H1 (cell line): ENCODE measurements around the gene DHRS1. TPM values are rescaled to one million over a fixed set of nuclear protein-coding genes. Genes with fewer than 3 reads are reported as not detected.

ENCODE experiments used
- CTCF ChIA-PET: fragments of 300-600 bp; sonication (Branson Sonifier 250); formaldehyde crosslinking; loops from one replicate; lab custom pipeline; 2021; ENCODE audit not compliant: partially characterized antibody; lab: Charles Lee
- POLR2A ChIA-PET: fragments of 300-600 bp; sonication (Branson Sonifier 250); formaldehyde crosslinking; loops from one replicate; lab custom pipeline; 2021; ENCODE audit warnings: inconsistent platforms; ENCODE audit not compliant: partially characterized antibody; lab: Charles Lee
- DNase-seq, 2 experiments: peaks; one replicate each; pipeline versions ENCODE4 v3.0.0 to v3.0.0-alpha.2; 2010 to 2022; ENCODE audit warnings: low spot score in 2 of 2, low read depth in 1 of 2, mixed read lengths in 1 of 2
- FAIRE-seq: peaks from 2 replicates; lab custom pipeline; 2011; peaks lifted over from hg19 to GRCh38; lab: Jason Lieb, UNC
- H2AFZ ChIP-seq: 2 replicates; pipeline ENCODE4 v1.8.1; 2012; ENCODE audit warnings: low read length, inconsistent platforms
- H2AK5ac ChIP-seq: 2 replicates; pipeline ENCODE4 v1.6.1; 2013; ENCODE audit warnings: low read depth, low read length
- H2BK120ac ChIP-seq: replicated peaks from 2 replicates; pipeline ENCODE3; 2013; ENCODE audit warnings: low read depth, low read length, inconsistent platforms
- H2BK12ac ChIP-seq: 2 replicates; pipeline ENCODE4 v1.6.1; 2013; ENCODE audit warnings: low read depth, low read length
- H2BK15ac ChIP-seq: 2 replicates; pipeline ENCODE4 v1.6.1; 2013; ENCODE audit warnings: low read length
- H2BK20ac ChIP-seq: 2 replicates; pipeline ENCODE4 v1.6.1; 2013; ENCODE audit warnings: low read length
- H2BK5ac ChIP-seq: 2 replicates; pipeline ENCODE4 v1.6.1; 2013; ENCODE audit warnings: low read depth, low read length
- H3K14ac ChIP-seq: 2 replicates; pipeline ENCODE4 v1.6.1; 2013; ENCODE audit warnings: inconsistent platforms; ENCODE audit not compliant: insufficient read length
- H3K18ac ChIP-seq: 2 replicates; pipeline ENCODE4 v1.6.1; 2013; ENCODE audit warnings: low read length; ENCODE audit errors: extremely low read depth
- H3K23ac ChIP-seq: 2 replicates; pipeline ENCODE4 v1.6.1; 2013; ENCODE audit warnings: inconsistent platforms; ENCODE audit not compliant: insufficient read length
- H3K23me2 ChIP-seq: 2 replicates; pipeline ENCODE4 v1.6.1; 2013; ENCODE audit warnings: low read depth, low read length
- H3K27ac ChIP-seq: 2 replicates; pipeline ENCODE4 v1.6.1; 2011; ENCODE audit warnings: low read depth, low read length, inconsistent platforms
- H3K27me3 ChIP-seq, 4 experiments: replicated peaks in 1 of 4; 1 replicate in 1 of 4; 2 replicates in 3 of 4; pipeline versions ENCODE4 v1.6.1 to v1.8.1; 2011 to 2013; ENCODE audit warnings: low read length in 3 of 4, mild to moderate bottlenecking in 3 of 4, inconsistent platforms in 2 of 4, mixed read lengths in 2 of 4, moderate library complexity in 1 of 4; ENCODE audit not compliant: control insufficient read depth in 3 of 4, insufficient read depth in 3 of 4; ENCODE audit errors: extremely low read depth in 1 of 4
- H3K36me3 ChIP-seq, 4 experiments: 2 replicates each; pipeline versions ENCODE4 v1.6.1 to v1.8.1; 2011 to 2013; ENCODE audit warnings: mild to moderate bottlenecking in 4 of 4, low read length in 3 of 4, moderate library complexity in 2 of 4, control low read depth in 1 of 4, inconsistent platforms in 1 of 4; ENCODE audit not compliant: insufficient read depth in 4 of 4, control insufficient read depth in 2 of 4
- H3K4ac ChIP-seq: replicated peaks from 2 replicates; pipeline ENCODE3; 2013; ENCODE audit warnings: low read length, low read depth, mixed read lengths, inconsistent platforms; ENCODE audit not compliant: insufficient read length
- H3K4me1 ChIP-seq, 4 experiments: replicated peaks in 1 of 4; 1 replicate in 1 of 4; 2 replicates in 3 of 4; pipeline versions ENCODE4 v1.6.1 to v1.8.1; 2011 to 2013; ENCODE audit warnings: low read length in 3 of 4, inconsistent platforms in 2 of 4, mixed read lengths in 1 of 4; ENCODE audit not compliant: insufficient read depth in 4 of 4, control insufficient read depth in 3 of 4
- H3K4me2 ChIP-seq, 2 experiments: 2 replicates each; pipeline versions ENCODE4 v1.6.1 to v1.8.1; 2011 to 2013; ENCODE audit warnings: low read depth in 2 of 2, low read length in 2 of 2, control low read depth in 1 of 2, inconsistent platforms in 1 of 2, mild to moderate bottlenecking in 1 of 2; ENCODE audit not compliant: insufficient read depth in 1 of 2
- H3K4me3 ChIP-seq, 4 experiments: fragments of 200-600, 300-600 bp in 1 of 4; sonication (generic), shearing (Covaris generic), sonication (Bioruptor Twin) in 1 of 4; 2 replicates each; pipeline versions ENCODE4 v1.5.1 to v1.8.1; 2011 to 2016; ENCODE audit warnings: low read length in 4 of 4, low read depth in 3 of 4, control low read depth in 2 of 4, inconsistent platforms in 2 of 4, mild to moderate bottlenecking in 2 of 4, mixed read lengths in 1 of 4, moderate library complexity in 1 of 4; ENCODE audit not compliant: insufficient read depth in 2 of 4; ENCODE audit errors: extremely low read depth in 1 of 4
- H3K56ac ChIP-seq: replicated peaks from 2 replicates; pipeline ENCODE3; 2013; ENCODE audit warnings: low read depth, mild to moderate bottlenecking, mixed read lengths, low read length, inconsistent platforms; ENCODE audit not compliant: insufficient read length
- H3K79me1 ChIP-seq: 2 replicates; pipeline ENCODE4 v1.6.1; 2013; ENCODE audit warnings: low read depth, low read length, control low read depth
- H3K79me2 ChIP-seq, 2 experiments: 2 replicates each; pipeline versions ENCODE4 v1.6.1 to v1.8.1; 2012 to 2013; ENCODE audit warnings: low read length in 2 of 2, mild to moderate bottlenecking in 2 of 2, inconsistent platforms in 1 of 2; ENCODE audit not compliant: insufficient read depth in 2 of 2, control insufficient read depth in 1 of 2
- H3K9ac ChIP-seq, 4 experiments: replicated peaks in 1 of 4; 1 replicate in 1 of 4; 2 replicates in 3 of 4; pipeline versions ENCODE4 v1.6.1 to v1.8.1; 2011 to 2013; ENCODE audit warnings: low read depth in 3 of 4, low read length in 3 of 4, control low read depth in 2 of 4, mild to moderate bottlenecking in 2 of 4, moderate library complexity in 2 of 4, inconsistent platforms in 1 of 4; ENCODE audit errors: extremely low read depth in 1 of 4
- H3K9me3 ChIP-seq, 2 experiments: 2 replicates each; pipeline versions ENCODE4 v1.6.1 to v1.8.1; 2012 to 2013; ENCODE audit warnings: mild to moderate bottlenecking in 2 of 2, moderate library complexity in 2 of 2, control low read depth in 1 of 2, inconsistent platforms in 1 of 2, low read depth in 1 of 2, low read length in 1 of 2, mixed read lengths in 1 of 2; ENCODE audit not compliant: insufficient read depth in 2 of 2
- H4K20me1 ChIP-seq, 2 experiments: replicated peaks in 1 of 2; 2 replicates each; pipeline versions ENCODE3 to v1.8.1; 2011 to 2013; ENCODE audit warnings: inconsistent platforms in 2 of 2, low read length in 2 of 2, mild to moderate bottlenecking in 1 of 2; ENCODE audit not compliant: insufficient read depth in 2 of 2, control insufficient read depth in 1 of 2
- H4K5ac ChIP-seq: 2 replicates; pipeline ENCODE4 v1.6.1; 2013; ENCODE audit warnings: low read length, low read depth, mixed read lengths, inconsistent platforms; ENCODE audit not compliant: insufficient read length
- H4K8ac ChIP-seq: 2 replicates; pipeline ENCODE4 v1.8.0; 2013; ENCODE audit warnings: mild to moderate bottlenecking, moderate library complexity, low read length, inconsistent platforms; ENCODE audit not compliant: insufficient read depth; ENCODE audit errors: extremely low read depth
- H4K91ac ChIP-seq: replicated peaks from 2 replicates; pipeline ENCODE3; 2013; ENCODE audit warnings: low read length, mixed read lengths, inconsistent platforms; ENCODE audit not compliant: insufficient read length
- ASH2L ChIP-seq: fragments of 200-600, 300-600 bp; sonication (generic); IDR thresholded peaks from one replicate; pipeline ENCODE4 v1.7.1; 2017; ENCODE audit warnings: low read length
- CREB1 ChIP-seq: IDR thresholded peaks from 2 replicates; pipeline ENCODE4 v1.6.1; 2012; ENCODE audit warnings: inconsistent platforms
- YY1 ChIP-seq: IDR thresholded peaks from 2 replicates; pipeline ENCODE4 v1.6.1; 2011; ENCODE audit warnings: low read depth, mild to moderate bottlenecking, low read length
- WGBS, 2 experiments: shearing (Covaris generic) in 1 of 2; methylation state at CpG; one replicate each; pipeline versions ENCODE4 v1.1.6 to v1.1.7; 2013 to 2015; ENCODE audit warnings: low lambda C conversion rate in 2 of 2, mixed read lengths in 2 of 2, inconsistent platforms in 1 of 2, low coverage in 1 of 2, missing lambda C conversion rate in 1 of 2; ENCODE audit not compliant: insufficient replicate concordance in 2 of 2, insufficient coverage in 1 of 2, insufficient read length in 1 of 2; ENCODE audit errors: extremely low coverage in 1 of 2, missing lambda C conversion rate in 1 of 2; 5-methylcytosine and 5-hydroxymethylcytosine counted together
- polyA plus RNA-seq, 7 experiments: library from polyadenylated mRNA; depleted of rRNA in 3 of 7; stranded (reverse) in 5 of 7; unstranded in 2 of 7; fragments of >200 nt in 5 of 7; fragments of 200-250 nt in 2 of 7; gene quantifications; 1 replicate in 5 of 7; 2 replicates in 1 of 7; 4 replicates in 1 of 7; pipeline versions ENCODE4 v1.2.1 to v1.2.3, GENCODE V29; 2011 to 2013; ENCODE audit warnings: missing spikeins in 2 of 7, mixed read lengths in 2 of 7
- total RNA-seq: library from RNA; stranded (reverse); fragmentation: NEBNext Ultra II Directional; extraction: Animal tissue kit (Norgen Biotek cat#: 25700); gene quantifications from 2 replicates; pipeline ENCODE4 v1.2.1, GENCODE V29; 2021

The DHRS1 gene
- total and polyA plus RNA-seq, 2 of the 8 experiments (the other 6 are each of a cell fraction or from before 2014, with no cell fraction given): 8.8 to 31.7 TPM

DNA sequence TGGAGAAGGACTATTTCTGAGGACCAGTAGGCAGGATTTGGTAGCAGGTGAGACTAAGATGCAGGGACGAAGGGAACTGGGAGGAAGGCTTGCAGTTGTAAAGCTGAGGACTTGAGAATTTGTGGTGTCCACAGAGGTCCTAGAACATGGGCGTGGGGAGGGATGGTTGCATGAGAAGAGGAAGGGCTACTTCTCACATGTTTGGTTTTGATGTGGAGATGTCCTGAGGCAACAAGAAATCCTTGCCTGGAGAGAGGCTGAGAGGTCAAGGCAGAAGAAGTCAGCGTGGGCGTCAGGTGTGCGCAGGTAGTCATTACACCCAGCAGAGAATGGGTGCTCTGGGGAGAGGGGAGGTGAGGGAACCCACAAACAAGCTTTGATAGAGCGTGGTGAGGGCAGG is 22.5 kb downstream of the DHRS1 start:
- CTCF ChIA-PET: interaction anchor here (0.9 to 11.5 kb wide), 5 partner anchors 13 to 41 kb away, joined by 3 to 137 read pairs (median 5); partner anchors contain the start of genes DHRS1 and NOP9
- Histone ChIP-seq H3K79me2 (no peaks in the 10 kb centered on the region), H4K8ac (no peak overlapping the region), H3K9ac (no peak overlapping the region), H3K36me3 (no peaks in the 10 kb centered on the region), H4K91ac (no peak overlapping the region), H3K9me3 (no peaks in the 10 kb centered on the region), H2BK5ac (no peak overlapping the region), H3K27ac (no peak overlapping the region), H4K20me1 (peaks cover 0 to 3% of the 10 kb centered on the region in 2 experiments), H2BK15ac (no peak overlapping the region), H2AK5ac (no peak overlapping the region), H3K4me1 (no peaks in the 10 kb centered on the region; a peak in 1 of 7 replicates), H3K4me2 (no peak overlapping the region), H3K23ac (no peak overlapping the region), H3K18ac (no peak overlapping the region), H3K27me3 (no peaks in the 10 kb centered on the region; a peak in 1 of 7 replicates), H3K4ac (no peak overlapping the region), H2BK12ac (no peak overlapping the region), H3K4me3 (no peak overlapping the region), H2BK20ac (no peak overlapping the region), H2AFZ (no peak overlapping the region), H3K23me2 (no peaks in the 10 kb centered on the region), H3K14ac (no peak overlapping the region), H3K56ac (no peak overlapping the region), H2BK120ac (no peak overlapping the region), H4K5ac (no peak overlapping the region), H3K79me1 (no peaks in the 10 kb centered on the region)
- FAIRE-seq (no peak), DNase-seq (no peak)
- WGBS, 2 experiments: 90% methylated on average over 6 of the region's 6 CpGs; no CpG with 5 or more reads in 1 of the 2 experiments
- POLR2A ChIA-PET: interaction anchor here (0.5 to 1.2 kb wide), 2 partner anchors 49 to 64 kb away, joined by 3 read pairs; no protein-coding TSS in a partner anchor
- TF ChIP-seq CREB1 (no peak), ASH2L (no peak), YY1 (no peak)
